T-helper 2 cell treated with Interferon-gamma antibody and Interleukin-4, amounts not matched to agents 100 ng/mL and 5 ng/mL, for 36 hours (primary cell): ENCODE measurements around the gene DENR. TPM values are rescaled to one million over a fixed set of nuclear protein-coding genes. Genes with fewer than 3 reads are reported as not detected.

ENCODE experiments used
- intact Hi-C: fragments of 100-400 bp; cut with micrococcal nuclease; formaldehyde crosslinking; loops from one replicate; pipeline ENCODE4 v1.15.1; 2023
- total RNA-seq: library from RNA; stranded (reverse); gene quantifications from 2 replicates; pipeline ENCODE4 v1.2.3, GENCODE V29; 2022

Gene DENR
- total RNA-seq, 1 donor from 2014 or later = 65.4 TPM

- intact Hi-C loops = no loop called here
Measured at GRCh38 chr12:122813310-122813713, 60.7 kb downstream of the DENR start.

DNA sequence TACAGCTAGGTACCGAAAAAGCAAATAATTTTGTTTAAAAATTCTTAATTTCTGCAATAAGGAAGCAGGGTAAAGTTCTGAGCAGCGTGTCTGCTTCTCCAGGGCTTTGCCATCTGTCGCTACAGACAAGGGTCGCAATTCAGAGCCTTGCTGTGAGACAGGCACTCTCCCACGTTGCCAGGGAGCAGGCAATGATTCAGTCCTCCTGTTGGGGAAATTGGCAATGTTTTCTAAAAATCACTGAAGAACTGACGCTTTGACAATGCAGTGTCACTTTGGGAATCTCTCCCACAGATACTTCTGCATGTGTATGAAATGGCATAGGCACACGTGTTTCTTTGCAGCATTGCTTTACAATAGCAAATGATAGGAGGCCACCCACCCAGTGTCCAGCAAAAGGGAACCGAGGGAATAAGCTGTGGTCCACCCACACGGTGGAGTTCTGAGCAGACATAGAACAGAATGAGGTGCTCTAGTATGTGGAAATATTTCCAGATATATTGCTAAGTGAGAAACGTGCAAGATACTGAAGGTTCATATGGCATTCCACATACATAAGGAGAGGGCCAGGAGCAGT is 66.7 kb downstream of the DENR start:
- intact Hi-C loops = no loop called here

DNA sequence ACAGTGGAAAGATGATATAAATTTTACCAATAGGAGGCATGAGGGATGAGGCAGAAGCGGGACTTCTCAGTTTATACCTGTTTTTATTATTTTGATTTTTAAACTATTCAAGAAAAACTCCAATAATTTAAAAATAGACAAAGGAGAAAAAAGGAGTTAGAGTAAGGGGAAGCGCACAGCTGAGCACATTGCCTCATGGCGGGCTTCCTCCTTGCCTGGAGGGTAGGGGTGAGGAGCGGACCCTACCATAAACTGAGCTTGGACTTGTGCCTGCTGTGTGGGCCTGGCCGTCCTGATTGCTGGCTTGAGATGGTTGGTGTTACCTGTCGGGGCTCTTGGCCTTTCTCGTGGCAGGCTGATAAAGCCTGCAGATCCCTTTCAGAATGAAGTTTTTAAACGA is 67.5 kb downstream of the DENR start:
- intact Hi-C loops = no loop called here

Other genes starting within 250 kb of the DENR start
- 89.3 and 93.6 TPM in 2 replicates for gene RSRC2, start 225.9 kb upstream of the DENR start, total RNA-seq
- 129 and 135 TPM in 2 replicates for gene KNTC1, start 225.6 kb upstream of the DENR start, total RNA-seq
- gene HCAR2, start 49.5 kb upstream of the DENR start, total RNA-seq = 0.11 TPM in 1 of 2 replicates, not detected in the other
- gene HCAR3, start 36.0 kb upstream of the DENR start, total RNA-seq = 0.14 and 0.32 TPM in 2 replicates
- 2.6 and 2.7 TPM in 2 replicates for gene HCAR1, start 22.0 kb upstream of the DENR start, total RNA-seq
- gene CCDC62, start 21.7 kb downstream of the DENR start, total RNA-seq = 0.25 and 0.41 TPM in 2 replicates
- gene HIP1R, start 82.6 kb downstream of the DENR start, total RNA-seq = 31.8 TPM in 2 replicates
- gene VPS37B, start 143.3 kb downstream of the DENR start, total RNA-seq = 16.0 and 19.5 TPM in 2 replicates
- gene ABCB9, start 213.6 kb downstream of the DENR start, total RNA-seq = 5.8 and 6.0 TPM in 2 replicates
- gene OGFOD2, start 222.4 kb downstream of the DENR start, total RNA-seq = 20.8 and 23.4 TPM in 2 replicates
- gene ARL6IP4, start 227.9 kb downstream of the DENR start, total RNA-seq = 177 and 184 TPM in 2 replicates